Transverse colon (tissue), 3 donors: ENCODE measurements around the gene NUP50.

Experiments
- CTCF ChIP-seq, 5 experiments: fragments of 200-600 bp in 3 of 5; fragments of 450-650 bp in 2 of 5; sonication (generic) in 3 of 5; IDR thresholded peaks; 1 replicate in 2 of 5; 2 replicates in 3 of 5; pipeline ENCODE4 v1.5.1; 2016 to 2017; ENCODE audit warnings: antibody characterized with exemption in 5 of 5, inconsistent platforms in 3 of 5, mild to moderate bottlenecking in 2 of 5, moderate library complexity in 1 of 5
- EP300 ChIP-seq: sonication (generic); formaldehyde crosslinking; IDR thresholded peaks from one replicate; pipeline ENCODE4 v1.6.1; 2017; ENCODE audit warnings: antibody characterized with exemption, low read depth
- POLR2A ChIP-seq: fragments of 450-650 bp; IDR thresholded peaks from one replicate; pipeline ENCODE4 v1.6.1; 2016; ENCODE audit warnings: antibody characterized with exemption, mild to moderate bottlenecking, moderate library complexity

- TF ChIP-seq CTCF (IDR thresholded peaks at IDR 0.05) (no peak), POLR2A (no peak), EP300 (no peak)
These were observed 35.9 kb upstream of the NUP50 start for GRCh38 chr22:45127866-45128265.
